GM18873 (cell line): ENCODE measurements around the gene RBM38.
"Not testable (repeated sequence)": the region's sequence is repeated elsewhere in the genome, so short reads cannot be mapped to it uniquely, and the experiment has no call there.

ENCODE experiments used
- ATAC-seq: cut with Tn5 transposase; IDR thresholded peaks from one replicate; pipeline ENCODE4 v1.9.1; 2021; ENCODE audit warnings: mild to moderate bottlenecking, moderate library complexity, moderate number of reproducible peaks; ENCODE audit not compliant: unreplicated experiment, low FRiP score

RBM38 gene

GRCh38 chr20:57390604-57391438, at the start of gene RBM38:
TSS of gene RBM38 (plus strand) at chr20:57391396. CDS start at chr20:57391582, 186 bp downstream.
- no peak for ATAC-seq

- ATAC-seq, result no peak
Observed at GRCh38 chr20:57341663-57342062, 49.5 kb upstream of the RBM38 start.

- no peak for ATAC-seq
Observed at GRCh38 chr20:57342829-57343228, 48.4 kb upstream of the RBM38 start.

DNA sequence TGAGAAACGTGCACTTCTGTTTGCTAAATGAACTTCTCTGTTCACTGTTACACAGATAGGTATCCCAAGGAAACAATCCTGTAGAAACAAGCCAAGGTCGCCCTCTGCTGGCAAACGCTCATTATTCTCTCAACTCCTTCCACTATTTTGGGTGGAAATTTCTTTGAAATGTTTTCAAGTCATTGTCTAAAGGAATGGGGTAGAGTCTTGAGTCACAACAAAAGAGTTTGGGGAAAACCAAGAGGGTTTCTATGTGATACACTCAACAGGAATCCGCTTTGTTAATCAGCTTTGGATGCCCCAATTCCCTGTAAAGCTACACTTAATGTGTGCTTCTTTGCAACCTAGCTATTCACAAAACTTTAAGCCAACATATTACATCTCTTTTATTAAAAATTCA, 44.7 kb upstream of the RBM38 start:
- no peak for ATAC-seq

DNA sequence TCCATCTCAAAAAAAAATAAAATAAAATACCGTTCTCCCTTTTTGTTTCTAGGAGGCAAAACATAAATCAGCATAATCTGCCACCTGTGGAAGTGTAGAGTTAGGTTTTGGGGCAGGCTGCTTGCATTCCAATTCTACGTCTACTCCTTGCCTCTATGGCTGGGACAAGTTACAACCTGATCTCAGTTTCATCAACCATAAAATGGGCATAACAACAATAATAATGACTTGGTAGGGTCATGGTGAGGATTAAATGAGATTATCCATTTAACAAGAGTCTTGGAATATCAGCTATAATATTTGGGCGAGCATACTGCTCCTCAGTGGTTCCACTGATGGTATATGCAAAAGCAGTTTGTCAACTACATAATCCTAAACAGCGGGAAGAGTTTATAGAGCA, 43.8 kb upstream of the RBM38 start:
- ATAC-seq, result no peak

- not testable (repeated sequence) for ATAC-seq
Observed at GRCh38 chr20:57348200-57348921, 42.8 kb upstream of the RBM38 start.

DNA sequence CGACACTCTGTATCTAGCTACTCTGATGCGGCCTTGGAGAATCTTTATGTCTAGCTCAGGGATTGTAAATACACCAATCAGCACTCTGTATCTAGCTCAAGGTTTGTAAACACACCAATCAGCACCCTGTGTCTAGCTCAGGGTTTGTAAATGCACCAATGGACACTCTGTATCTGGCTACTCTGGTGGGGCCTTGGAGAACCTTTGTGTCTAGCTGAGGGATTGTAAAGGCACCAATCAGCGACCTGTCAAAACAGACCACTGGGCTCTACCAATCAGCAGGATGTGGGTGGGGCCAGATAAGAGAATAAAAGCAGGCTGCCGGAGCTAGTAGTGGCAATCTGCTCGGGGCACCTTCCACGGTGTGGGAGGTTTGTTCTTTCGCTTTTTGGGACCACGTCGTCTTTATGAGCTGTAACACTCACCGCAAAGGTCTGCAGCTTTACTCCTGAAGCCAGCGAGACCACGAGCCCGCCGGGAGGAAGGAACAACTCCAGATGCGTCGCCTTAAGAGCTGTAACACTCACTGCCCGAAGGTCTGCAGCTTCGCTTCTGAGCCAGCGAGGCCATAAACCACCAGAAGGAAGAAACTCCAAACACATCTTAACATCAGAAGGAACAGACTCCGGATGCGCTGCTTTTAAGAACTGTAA, 42.1 kb upstream of the RBM38 start:
- ATAC-seq, result not testable (repeated sequence)

DNA sequence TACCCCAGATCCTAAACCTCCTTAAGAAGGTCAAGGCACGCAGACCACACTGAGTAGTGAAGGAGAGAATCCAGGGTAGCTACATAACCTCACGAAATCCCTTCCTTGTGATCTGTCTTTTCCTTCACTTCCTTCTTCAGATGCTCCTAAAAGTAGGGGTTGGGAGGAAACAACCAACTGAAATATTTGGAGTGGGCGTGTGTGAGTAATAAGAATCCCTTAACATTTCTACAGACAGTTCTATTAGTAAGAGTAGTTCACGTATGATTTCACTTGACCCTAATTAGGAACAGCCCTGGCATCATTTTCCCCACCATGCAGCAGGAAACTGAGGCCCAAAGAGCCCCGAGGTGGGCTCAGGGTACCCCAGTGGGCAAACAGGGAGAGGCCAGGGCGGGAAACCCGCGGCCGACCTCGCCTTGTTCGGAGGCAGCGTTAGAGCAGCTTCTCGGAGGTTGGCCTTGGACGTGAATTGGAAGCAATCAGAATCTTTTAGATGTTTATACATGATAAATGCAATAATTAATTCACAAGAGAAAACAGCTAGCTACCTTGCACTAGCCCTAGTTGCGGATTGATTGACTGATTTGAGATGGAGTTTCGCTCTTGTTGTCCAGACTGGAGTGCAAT, 41.0 kb upstream of the RBM38 start:
- ATAC-seq, result no peak

DNA sequence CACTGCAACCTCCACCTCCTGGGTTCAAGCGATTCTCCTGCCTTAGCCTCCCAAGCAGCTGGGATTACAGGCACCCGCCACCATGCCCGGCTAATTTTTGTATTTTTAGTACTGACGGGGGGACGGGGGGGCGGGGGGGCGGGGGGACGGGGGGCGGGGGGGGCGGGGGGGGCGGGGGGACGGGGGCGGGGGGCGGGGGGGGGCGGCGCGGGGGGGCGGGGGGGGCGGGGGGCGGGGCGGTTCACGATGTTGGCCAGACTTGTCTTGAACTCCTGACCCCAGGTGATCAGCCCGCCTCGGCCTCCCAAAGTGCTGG, 40.5 kb upstream of the RBM38 start:
- ATAC-seq, result not testable (repeated sequence)

DNA sequence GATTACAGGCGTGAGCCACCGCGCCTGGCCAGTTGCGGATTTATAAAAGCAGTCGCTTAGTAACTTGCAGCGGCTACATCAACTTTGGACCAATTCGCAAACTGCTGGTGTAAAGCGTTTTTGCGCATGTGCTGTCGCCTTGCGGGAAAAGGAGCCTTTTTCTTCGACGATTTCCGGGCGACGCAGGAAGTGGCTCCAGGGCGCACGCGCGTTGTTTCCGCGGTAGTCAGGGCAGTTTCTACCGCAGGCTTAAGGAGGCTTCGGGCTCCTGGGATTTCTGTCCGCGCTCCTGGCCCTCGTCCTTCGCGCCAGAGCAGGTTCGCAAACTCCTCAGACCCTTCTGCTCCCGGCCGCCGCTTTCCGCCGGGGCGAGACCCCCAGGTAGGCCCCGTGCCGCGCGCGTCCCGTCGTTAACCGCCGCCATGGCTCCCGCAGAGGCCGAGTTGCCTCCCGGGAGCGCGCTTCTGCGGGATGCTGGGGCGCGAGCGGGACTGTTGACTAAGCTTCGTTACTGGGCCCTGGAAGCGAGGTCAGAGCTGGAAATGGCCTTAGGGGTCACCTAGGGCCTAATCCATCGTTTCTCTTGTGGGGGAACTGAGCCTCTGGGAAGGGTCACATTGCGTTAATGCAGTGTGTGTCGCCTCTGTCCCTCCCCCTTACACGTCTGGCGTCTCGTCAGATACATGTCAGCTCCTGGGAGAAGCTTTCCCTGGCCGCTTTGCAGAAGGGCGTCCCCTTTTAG, 40.0 kb upstream of the RBM38 start, which contains the start of gene RAE1:
RAE1 (plus strand) TSS at position 214 of the 742 bp plus-strand sequence. CDS start 2,784 bp downstream, outside the sequence.
- ATAC-seq, result no peak

DNA sequence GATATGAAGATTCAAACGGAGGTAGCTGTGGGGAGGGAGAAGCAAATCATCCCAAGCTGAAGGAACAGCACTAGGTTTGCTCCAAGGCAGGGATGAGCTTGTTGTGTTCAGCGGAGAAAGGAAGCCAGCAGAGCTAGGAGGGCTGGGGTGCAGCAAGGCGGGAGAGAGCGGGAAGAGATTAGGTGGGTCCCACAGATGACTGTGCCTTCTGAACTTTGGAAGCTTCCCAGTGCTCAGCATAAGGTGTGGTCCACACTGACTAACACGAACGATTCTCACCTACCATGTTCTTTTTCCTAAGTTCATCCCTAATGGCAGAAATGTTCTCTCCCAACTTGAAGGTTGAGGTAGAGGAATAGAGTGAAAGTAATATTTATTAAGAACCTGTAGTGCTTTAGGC, 38.9 kb upstream of the RBM38 start:
- no peak for ATAC-seq

DNA sequence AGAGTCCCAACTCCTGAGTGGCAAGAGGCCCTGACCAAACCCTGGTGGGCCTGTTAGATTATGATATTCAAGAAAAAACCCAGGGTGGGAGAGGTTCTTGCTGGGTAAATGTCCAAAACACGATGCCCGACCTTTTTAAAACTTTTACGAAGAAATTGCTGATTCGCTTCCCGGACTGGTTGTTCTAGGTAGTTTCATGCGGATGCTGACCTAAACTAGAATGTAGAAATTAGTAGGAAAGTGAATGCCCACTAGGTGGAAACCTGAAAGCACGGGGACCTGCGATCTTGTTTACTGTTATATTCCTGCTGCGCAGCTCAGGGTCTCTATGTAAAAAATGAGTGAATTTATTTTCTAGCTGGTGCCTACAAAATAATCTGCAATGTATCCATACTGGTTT, 37.8 kb upstream of the RBM38 start:
- ATAC-seq, result no peak

GRCh38 chr20:57361517-57361916, 29.7 kb upstream of the RBM38 start:
- ATAC-seq, result no peak

DNA sequence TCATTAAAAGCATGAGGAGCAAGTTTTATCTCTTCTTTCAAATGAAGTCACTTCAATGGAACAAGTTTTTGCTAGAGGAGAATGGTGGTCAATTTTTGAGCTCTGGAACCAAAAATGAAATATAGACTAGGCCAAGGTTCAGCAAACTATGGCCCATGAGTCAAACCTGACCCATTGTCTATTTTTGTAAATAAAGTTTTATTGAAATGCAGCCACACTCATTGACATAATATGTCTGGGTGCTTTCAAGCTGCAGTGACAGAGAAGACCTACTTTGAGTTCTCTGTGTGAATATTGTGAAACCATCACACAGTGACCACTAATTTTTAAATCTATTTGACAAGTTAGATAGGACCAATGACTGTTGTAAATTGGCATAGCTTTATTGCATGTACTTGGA, 26.7 kb upstream of the RBM38 start:
- no peak for ATAC-seq

- ATAC-seq, result no peak
Observed at GRCh38 chr20:57369596-57369995, 21.6 kb upstream of the RBM38 start.

DNA sequence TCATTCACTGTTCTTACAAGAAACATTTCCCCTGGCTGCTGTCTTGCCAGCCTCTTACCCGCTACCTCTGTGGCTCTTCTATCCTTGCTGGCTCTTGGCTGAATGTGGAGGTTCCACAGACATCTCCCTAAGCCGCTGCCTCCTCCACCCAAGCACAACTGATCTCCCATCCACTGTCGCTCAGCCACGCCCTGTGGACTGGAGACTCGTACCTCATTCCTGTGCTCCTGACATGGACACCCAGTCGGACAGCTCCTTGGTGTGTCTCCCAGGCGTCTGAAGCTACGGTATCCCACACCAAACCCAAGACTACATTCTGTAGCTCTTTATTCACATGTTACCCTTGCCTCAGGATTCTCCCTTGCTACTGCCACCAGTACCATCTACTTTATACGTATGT, 20.9 kb upstream of the RBM38 start:
- ATAC-seq, result no peak

- ATAC-seq, result no peak
Observed at GRCh38 chr20:57371363-57371762, 19.8 kb upstream of the RBM38 start.

GRCh38 chr20:57372157-57372556, 19.0 kb upstream of the RBM38 start:
- ATAC-seq, result no peak

DNA sequence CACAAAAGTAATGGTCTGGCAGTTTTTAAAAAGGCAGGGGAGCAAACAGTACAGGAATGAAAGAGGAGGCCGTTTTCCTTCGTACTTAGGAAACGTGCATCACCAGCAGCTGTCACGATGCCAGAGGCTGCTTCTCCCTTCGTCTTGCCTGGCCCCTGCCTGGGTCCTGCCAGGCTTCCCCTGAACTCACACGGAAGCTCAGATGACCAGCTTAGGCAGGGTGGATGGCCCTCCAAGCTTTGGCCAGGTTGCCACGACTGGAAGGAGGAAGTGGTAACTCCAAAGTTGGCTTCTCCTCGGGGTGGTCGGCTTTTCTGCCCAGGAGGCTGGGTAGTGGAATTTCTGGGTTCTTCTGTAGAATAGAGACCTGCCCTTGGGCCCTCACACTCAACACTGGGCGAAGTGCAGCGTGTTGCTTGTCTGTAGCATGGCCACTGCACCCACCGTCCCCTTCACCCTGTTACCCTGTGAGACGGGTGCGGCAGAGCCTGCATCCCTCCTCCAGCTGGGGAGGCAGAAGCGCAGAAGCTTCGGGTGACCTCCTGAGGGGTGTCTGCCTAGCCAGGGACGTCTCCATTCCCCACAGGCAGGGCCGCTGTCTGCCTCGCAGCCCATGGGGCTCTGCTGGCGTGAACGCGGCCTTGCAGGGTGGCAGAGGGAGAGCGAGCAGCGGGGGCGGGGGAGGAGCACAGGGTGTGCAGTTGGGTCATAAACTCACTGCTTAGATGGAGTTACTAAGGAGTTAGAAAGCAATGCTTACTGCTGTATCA, 18.4 kb upstream of the RBM38 start:
- ATAC-seq, result no peak
